Effector memory CD8-positive, alpha-beta T cell (primary cell): ENCODE data around the gene TPRA1.
A peak's percentile ranks its signal among the peaks of the same experiment; 100 is the strongest.

Experiments
- ATAC-seq: fragments of 150-1000 bp; cut with Tn5 transposase; replicated peaks from 2 replicates; pipeline ENCODE4 v1.10.0; 2021; ENCODE audit warnings: mild to moderate bottlenecking, moderate library complexity
- DNase-seq, 3 experiments: peaks; one replicate each; pipeline ENCODE4 v3.0.0; 2021
- H3K27ac Mint-ChIP-seq, 2 donors: one replicate each; pipeline ENCODE4 v1.8.0; 2022; ENCODE audit warnings: mild to moderate bottlenecking in 2 of 2, mixed read lengths in 2 of 2, moderate library complexity in 2 of 2
- H3K27me3 Mint-ChIP-seq, 2 donors: one replicate each; pipeline ENCODE4 v1.8.0; 2022; ENCODE audit warnings: mixed read lengths in 2 of 2
- H3K36me3 Mint-ChIP-seq: one replicate; pipeline ENCODE4 v1.8.0; 2022; ENCODE audit warnings: mild to moderate bottlenecking, moderate library complexity, mixed read lengths; ENCODE audit not compliant: insufficient read depth
- H3K4me1 Mint-ChIP-seq, 2 donors: one replicate each; pipeline ENCODE4 v1.8.0; 2022; ENCODE audit warnings: low read depth in 2 of 2, mixed read lengths in 2 of 2
- H3K4me3 Mint-ChIP-seq, 2 donors: one replicate each; pipeline ENCODE4 v1.8.0; 2022; ENCODE audit warnings: mild to moderate bottlenecking in 2 of 2, mixed read lengths in 2 of 2, moderate library complexity in 2 of 2
- H3K9me3 Mint-ChIP-seq, 2 donors: one replicate each; pipeline ENCODE4 v1.8.0; 2022; ENCODE audit warnings: mixed read lengths in 2 of 2
- total RNA-seq, 9 experiments: gene quantifications; one replicate each; lab custom pipeline; 2026; lab: John Stamatoyannopoulos, UW

Gene TPRA1
- 10.1 to 47.1 (median 40.1) reads per million in 9 experiments for total RNA-seq

GRCh38 chr3:127590593-127591465, at the start of gene TPRA1:
TPRA1 (minus strand) TSS chr3:127590733; CDS start chr3:127580146, 10,587 bp downstream.
- Mint-ChIP-seq H3K36me3 (peaks cover 12% of the 10 kb centered on the region), H3K4me1 (peaks cover 27 to 29% of the 10 kb centered on the region in 2 donors), H3K4me3 (peak within 1 kb of the TSS; percentile 92 to 96), H3K27ac (peak within 1 kb of the TSS; percentile 85 to 93), H3K27me3 (no peaks in the 10 kb centered on the region), H3K9me3 (no peaks in the 10 kb centered on the region)
- DNase-seq (peak; percentile 62 to 69 (median 67)), ATAC-seq (peak; percentile 86)

GRCh38 chr3:127640042-127640355, 49.5 kb upstream of the TPRA1 start:
- Mint-ChIP-seq H3K27ac (no peak overlapping the region), H3K4me3 (no peak overlapping the region), H3K4me1 (peaks cover 9 to 11% of the 10 kb centered on the region in 2 donors), H3K36me3 (peaks cover 4% of the 10 kb centered on the region), H3K27me3 (peaks cover 10 to 13% of the 10 kb centered on the region in 2 donors), H3K9me3 (no peaks in the 10 kb centered on the region)
- ATAC-seq (no peak), DNase-seq (no peak)

- no peak for ATAC-seq
- Mint-ChIP-seq H3K9me3 (no peaks in the 10 kb centered on the region), H3K36me3 (peaks cover 4% of the 10 kb centered on the region), H3K4me3 (no peak overlapping the region), H3K27me3 (peaks cover 13 to 18% of the 10 kb centered on the region in 2 donors), H3K4me1 (peaks cover 9 to 11% of the 10 kb centered on the region in 2 donors), H3K27ac (no peak overlapping the region)
- no peak for DNase-seq
Observed at GRCh38 chr3:127639173-127640041, 48.9 kb upstream of the TPRA1 start.

- Mint-ChIP-seq H3K4me3 (no peak overlapping the region), H3K4me1 (peaks cover 9 to 11% of the 10 kb centered on the region in 2 donors), H3K36me3 (peaks cover 4% of the 10 kb centered on the region), H3K27ac (peak overlapping the region in 1 of 2 donors; percentile 54), H3K9me3 (no peaks in the 10 kb centered on the region), H3K27me3 (peaks cover 21 to 28% of the 10 kb centered on the region in 2 donors)
- no peak for DNase-seq
- ATAC-seq, result no peak
Observed at GRCh38 chr3:127637971-127638370, 47.4 kb upstream of the TPRA1 start.

GRCh38 chr3:127637546-127637945, 47.0 kb upstream of the TPRA1 start:
- ATAC-seq, result peak; percentile 97
- Mint-ChIP-seq H3K27ac (peak overlapping the region in 1 of 2 donors; percentile 54), H3K4me3 (no peak overlapping the region), H3K9me3 (no peaks in the 10 kb centered on the region), H3K4me1 (peaks cover 9 to 11% of the 10 kb centered on the region in 2 donors), H3K27me3 (peaks cover 21 to 28% of the 10 kb centered on the region in 2 donors), H3K36me3 (peaks cover 4% of the 10 kb centered on the region)
- DNase-seq, result peak; percentile 16 to 24 (median 21)

GRCh38 chr3:127634653-127635052, 44.1 kb upstream of the TPRA1 start:
- Mint-ChIP-seq H3K4me3 (no peak overlapping the region), H3K9me3 (no peaks in the 10 kb centered on the region), H3K4me1 (peaks cover 17 to 25% of the 10 kb centered on the region in 2 donors), H3K27ac (no peak overlapping the region), H3K27me3 (peaks cover 43 to 55% of the 10 kb centered on the region in 2 donors), H3K36me3 (peaks cover 6% of the 10 kb centered on the region)
- no peak for DNase-seq
- ATAC-seq, result no peak

GRCh38 chr3:127632035-127632820, 41.7 kb upstream of the TPRA1 start:
- Mint-ChIP-seq H3K27ac (no peak overlapping the region), H3K4me1 (peaks cover 26 to 31% of the 10 kb centered on the region in 2 donors), H3K36me3 (peaks cover 8% of the 10 kb centered on the region), H3K27me3 (peaks cover 45 to 58% of the 10 kb centered on the region in 2 donors), H3K9me3 (no peaks in the 10 kb centered on the region), H3K4me3 (no peak overlapping the region)
- ATAC-seq (no peak), DNase-seq (no peak)

GRCh38 chr3:127630811-127631714, 40.5 kb upstream of the TPRA1 start:
- no peak for DNase-seq
- Mint-ChIP-seq H3K27me3 (peaks cover 44 to 56% of the 10 kb centered on the region in 2 donors), H3K27ac (no peak overlapping the region), H3K9me3 (no peaks in the 10 kb centered on the region), H3K36me3 (peaks cover 8% of the 10 kb centered on the region), H3K4me3 (peak overlapping the region in 1 of 2 donors; percentile 88), H3K4me1 (peaks cover 37 to 41% of the 10 kb centered on the region in 2 donors)
- no peak for ATAC-seq

- no peaks in the 10 kb centered on the region for H3K9me3 Mint-ChIP-seq
- peaks cover 32 to 43% of the 10 kb centered on the region in 2 donors for H3K27me3 Mint-ChIP-seq
- peak; percentile 56 to 64 (median 58) for DNase-seq
- peak overlapping the region; percentile 37 to 89 for H3K27ac Mint-ChIP-seq
- H3K4me1 Mint-ChIP-seq, result peaks cover 44 to 46% of the 10 kb centered on the region in 2 donors
- peaks cover 8% of the 10 kb centered on the region for H3K36me3 Mint-ChIP-seq
- H3K4me3 Mint-ChIP-seq, result peak overlapping the region; percentile 80 to 88
- peak; percentile 71 for ATAC-seq
Observed at GRCh38 chr3:127629467-127630403, 39.2 kb upstream of the TPRA1 start.

- H3K27ac Mint-ChIP-seq, result peak within 1 kb of the TSS; percentile 37 to 89
- peaks cover 8% of the 10 kb centered on the region for H3K36me3 Mint-ChIP-seq
- no peaks in the 10 kb centered on the region for H3K9me3 Mint-ChIP-seq
- peak; percentile 5 to 22 (median 7) for DNase-seq
- H3K4me3 Mint-ChIP-seq, result peak within 1 kb of the TSS; percentile 80 to 88
- ATAC-seq, result peak; percentile 31
- peaks cover 44 to 46% of the 10 kb centered on the region in 2 donors for H3K4me1 Mint-ChIP-seq
- H3K27me3 Mint-ChIP-seq, result peaks cover 30 to 38% of the 10 kb centered on the region in 2 donors
Observed at GRCh38 chr3:127628788-127629466, 38.4 kb upstream of the TPRA1 start, which contains the start of gene PODXL2. PODXL2 (plus strand) TSS chr3:127629185; CDS start chr3:127629220, 35 bp downstream.

GRCh38 chr3:127628426-127628787, 37.9 kb upstream of the TPRA1 start:
- ATAC-seq (no peak), DNase-seq (no peak)
- peak overlapping the region; percentile 75 to 80 for H3K4me3 Mint-ChIP-seq
- peaks cover 25 to 33% of the 10 kb centered on the region in 2 donors for H3K27me3 Mint-ChIP-seq
- no peaks in the 10 kb centered on the region for H3K9me3 Mint-ChIP-seq
- H3K4me1 Mint-ChIP-seq, result peaks cover 44 to 46% of the 10 kb centered on the region in 2 donors
- peak overlapping the region in 1 of 2 donors; percentile 73 for H3K27ac Mint-ChIP-seq
- H3K36me3 Mint-ChIP-seq, result peaks cover 8% of the 10 kb centered on the region
